Erythroblast (primary cell): ENCODE measurements around the gene KRT78.

ENCODE experiments used
- GATA1 ChIP-seq: IDR thresholded peaks from 2 replicates; pipeline ENCODE4 v1.6.1; 2011; ENCODE audit warnings: low read depth, mild to moderate bottlenecking, control low read depth, low read length, moderate library complexity
- POLR2A ChIP-seq: IDR thresholded peaks from 2 replicates; pipeline ENCODE4 v1.6.1; 2011; ENCODE audit warnings: mild to moderate bottlenecking, low read length

DNA sequence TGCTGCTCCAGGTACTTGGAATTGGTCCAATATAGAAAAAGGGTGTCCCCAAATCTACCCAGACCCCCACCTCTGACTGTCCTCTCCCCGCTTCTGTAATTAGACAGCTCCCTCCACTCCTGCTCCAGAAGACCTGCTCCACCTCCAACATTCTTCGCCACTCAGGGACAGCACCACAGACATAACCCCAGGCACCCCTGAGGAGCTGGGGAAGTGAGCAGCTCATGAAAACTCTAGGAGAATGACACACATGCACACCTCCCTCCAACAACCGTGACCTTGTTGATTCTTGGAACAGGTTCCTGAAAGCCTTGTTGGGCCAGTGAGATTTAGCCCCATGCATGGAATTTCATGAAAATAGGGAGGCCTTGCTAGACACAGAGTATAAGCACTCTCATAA, 43.1 kb downstream of the KRT78 start:
- no peak for TF ChIP-seq POLR2A
- TF ChIP-seq GATA1: no peak
